Stomach (tissue), 4 donors: Measurements from ENCODE around the gene GFY.

Experiments
- CTCF ChIP-seq, 7 experiments: fragments of 450-650 bp in 4 of 7; fragments of 200-600 bp in 3 of 7; sonication (generic) in 3 of 7; IDR thresholded peaks; one replicate each; pipeline ENCODE4 v1.5.1; 2016 to 2019; ENCODE audit warnings: antibody characterized with exemption in 7 of 7, control low read depth in 2 of 7, mild to moderate bottlenecking in 1 of 7
- EP300 ChIP-seq: sonication (generic); formaldehyde crosslinking; IDR thresholded peaks from one replicate; pipeline ENCODE4 v1.6.1; 2017; ENCODE audit warnings: antibody characterized with exemption
- POLR2A ChIP-seq, 4 donors: fragments of 450-650 bp; IDR thresholded peaks; one replicate each; pipeline ENCODE4 v1.6.1; 2016; ENCODE audit warnings: antibody characterized with exemption in 4 of 4, control low read depth in 2 of 4, mild to moderate bottlenecking in 1 of 4, moderate library complexity in 1 of 4
- POLR2AphosphoS5 ChIP-seq, 3 donors: sonication (generic); formaldehyde crosslinking; IDR thresholded peaks; one replicate each; pipeline ENCODE4 v1.6.1; 2016; ENCODE audit warnings: antibody characterized with exemption in 3 of 3

DNA sequence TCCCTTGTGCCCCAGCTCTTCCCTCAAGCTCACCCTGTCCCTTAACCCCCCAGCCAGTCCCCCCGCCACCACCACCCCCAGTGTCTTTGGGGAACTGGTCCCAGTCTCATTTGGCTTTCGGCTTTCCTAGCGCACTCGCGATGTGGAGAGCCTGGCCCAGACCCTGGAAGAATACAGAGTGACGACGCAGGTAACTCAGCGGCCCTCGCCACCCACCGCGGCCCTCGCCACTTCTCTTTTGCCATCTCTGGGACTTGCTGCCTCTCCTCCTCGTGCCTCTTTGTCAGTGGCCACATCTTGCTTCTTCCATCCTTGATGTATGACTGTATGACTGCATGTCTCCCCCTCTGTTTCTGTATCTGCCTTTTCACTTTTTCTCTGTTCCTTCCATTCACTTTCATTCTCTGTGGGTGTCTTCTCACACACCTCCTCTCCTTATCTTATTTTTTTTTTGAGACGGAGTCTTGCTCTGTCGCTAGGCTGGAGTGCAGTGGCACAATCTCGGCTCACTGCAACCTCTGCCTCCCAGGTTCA, 17.6 kb upstream of the GFY start:
- TF ChIP-seq CTCF (IDR thresholded peaks at IDR 0.05) (no peak), POLR2A (IDR thresholded peaks at IDR 0.05) (no peak), EP300 (no peak), POLR2AphosphoS5 (IDR thresholded peaks at IDR 0.05) (no peak)
